CD8-positive, alpha-beta memory T cell (primary cell): Measurements from ENCODE around the gene NMB. TPM values are rescaled to one million over a fixed set of nuclear protein-coding genes. Genes with fewer than 3 reads are reported as not detected.

Experiments
- CTCF ChIA-PET: fragments of 350-600 bp; sonication (Branson Sonifier 250); formaldehyde crosslinking; loops from one replicate; lab custom pipeline; 2021; ENCODE audit warnings: antibody characterized with exemption; lab: Charles Lee
- POLR2A ChIA-PET: fragments of 350-600 bp; sonication (Branson Sonifier 250); formaldehyde crosslinking; loops from one replicate; lab custom pipeline; 2021; ENCODE audit warnings: antibody characterized with exemption; lab: Charles Lee
- DNase-seq, 5 donors: peaks; one replicate each; pipeline versions ENCODE4 v3.0.0 to v3.0.0-alpha.2; 2020 to 2022; ENCODE audit warnings: mixed read lengths in 1 of 5
- H3K27ac ChIP-seq: one replicate; pipeline ENCODE4 v1.7.0; 2013; ENCODE audit warnings: low read depth, mild to moderate bottlenecking, low read length, moderate library complexity
- H3K27me3 ChIP-seq: 2 replicates; pipeline ENCODE4 v1.7.0; 2013; ENCODE audit warnings: low read length, mild to moderate bottlenecking; ENCODE audit not compliant: insufficient read depth, poor library complexity, severe bottlenecking
- H3K36me3 ChIP-seq: 2 replicates; pipeline ENCODE4 v1.7.0; 2013; ENCODE audit warnings: mild to moderate bottlenecking, low read length, moderate library complexity; ENCODE audit not compliant: insufficient read depth
- H3K4me1 ChIP-seq: 2 replicates; pipeline ENCODE4 v1.7.0; 2013; ENCODE audit warnings: mild to moderate bottlenecking, low read length, moderate library complexity; ENCODE audit not compliant: insufficient read depth
- H3K4me3 ChIP-seq: 2 replicates; pipeline ENCODE4 v1.7.0; 2013; ENCODE audit warnings: mild to moderate bottlenecking, low read length
- H3K9me3 ChIP-seq: 2 replicates; pipeline ENCODE4 v1.7.0; 2013; ENCODE audit warnings: mild to moderate bottlenecking, low read length
- H3K27ac Mint-ChIP-seq, 8 donors: one replicate each; pipeline ENCODE4 v1.8.0; 2020 to 2021; ENCODE audit warnings: mixed read lengths in 8 of 8, mild to moderate bottlenecking in 6 of 8, inconsistent platforms in 3 of 8, moderate library complexity in 3 of 8
- H3K27me3 Mint-ChIP-seq, 2 donors: one replicate each; pipeline ENCODE4 v1.8.0; 2020 to 2021; ENCODE audit warnings: mixed read lengths in 2 of 2, mild to moderate bottlenecking in 1 of 2, moderate library complexity in 1 of 2
- H3K36me3 Mint-ChIP-seq, 3 donors: one replicate each; pipeline ENCODE4 v1.8.0; 2020 to 2021; ENCODE audit warnings: mixed read lengths in 3 of 3, inconsistent platforms in 1 of 3, mild to moderate bottlenecking in 1 of 3
- H3K4me1 Mint-ChIP-seq, 3 donors: one replicate each; pipeline ENCODE4 v1.8.0; 2020 to 2021; ENCODE audit warnings: mixed read lengths in 3 of 3, inconsistent platforms in 1 of 3, mild to moderate bottlenecking in 1 of 3
- H3K4me3 Mint-ChIP-seq, 7 donors: one replicate each; pipeline ENCODE4 v1.8.0; 2020 to 2021; ENCODE audit warnings: mixed read lengths in 7 of 7, mild to moderate bottlenecking in 6 of 7, moderate library complexity in 4 of 7, inconsistent platforms in 2 of 7
- H3K9me3 Mint-ChIP-seq, 5 donors: one replicate each; pipeline ENCODE4 v1.8.0; 2020 to 2022; ENCODE audit warnings: mixed read lengths in 5 of 5, mild to moderate bottlenecking in 3 of 5, moderate library complexity in 2 of 5, inconsistent platforms in 1 of 5
- polyA plus RNA-seq: library from polyadenylated mRNA; unstranded; fragments of 300-500 nt; fragmentation: Illumina TruSeq; gene quantifications from one replicate; pipeline ENCODE4 v1.2.3, GENCODE V29; 2021
- total RNA-seq, 2 experiments: library from RNA; stranded (reverse); gene quantifications; one replicate each; pipeline ENCODE4 v1.2.3, GENCODE V29; 2021

The NMB gene
- total and polyA plus RNA-seq, 3 experiments from 2014 or later = 3.6 to 5.2 (median 3.9) TPM

DNA sequence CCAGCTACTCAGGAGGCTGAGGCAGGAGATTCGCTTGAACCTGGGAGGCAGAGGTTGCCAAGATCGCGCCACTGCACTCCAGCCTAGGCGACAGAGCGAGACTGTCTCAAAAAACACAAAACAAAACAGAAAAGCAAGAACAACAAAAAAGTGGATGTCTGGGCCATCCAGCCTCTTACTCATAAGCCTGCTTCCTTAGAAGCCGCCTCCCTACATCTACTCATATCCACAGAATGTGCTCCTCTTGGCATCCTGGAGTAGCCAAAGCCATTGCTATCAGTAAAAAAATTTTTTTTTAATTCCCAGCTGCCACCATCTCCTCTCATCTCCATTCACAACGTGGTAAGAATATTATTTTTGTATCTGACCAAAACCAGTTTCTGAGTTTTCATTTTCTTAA, 46.4 kb downstream of the NMB start:
- Histone ChIP-seq H3K36me3 (no peaks in the 10 kb centered on the region), H3K4me1 (no peaks in the 10 kb centered on the region), H3K27me3 (no peaks in the 10 kb centered on the region), H3K4me3 (no peak overlapping the region), H3K9me3 (no peaks in the 10 kb centered on the region), H3K27ac (no peak overlapping the region)
- H3K36me3 Mint-ChIP-seq = peaks cover 0 to 47% (median 16%) of the 10 kb centered on the region in 3 donors
- DNase-seq = no peak
- POLR2A ChIA-PET = no interaction called here
- CTCF ChIA-PET = no interaction called here
- H3K4me1 Mint-ChIP-seq = peaks cover 13 to 30% (median 17%) of the 10 kb centered on the region in 3 donors
- peak overlapping the region in 2 of 8 donors; percentile 2 to 5 for H3K27ac Mint-ChIP-seq
- no peaks in the 10 kb centered on the region for H3K9me3 Mint-ChIP-seq
- H3K4me3 Mint-ChIP-seq = no peak overlapping the region
- no peaks in the 10 kb centered on the region for H3K27me3 Mint-ChIP-seq

DNA sequence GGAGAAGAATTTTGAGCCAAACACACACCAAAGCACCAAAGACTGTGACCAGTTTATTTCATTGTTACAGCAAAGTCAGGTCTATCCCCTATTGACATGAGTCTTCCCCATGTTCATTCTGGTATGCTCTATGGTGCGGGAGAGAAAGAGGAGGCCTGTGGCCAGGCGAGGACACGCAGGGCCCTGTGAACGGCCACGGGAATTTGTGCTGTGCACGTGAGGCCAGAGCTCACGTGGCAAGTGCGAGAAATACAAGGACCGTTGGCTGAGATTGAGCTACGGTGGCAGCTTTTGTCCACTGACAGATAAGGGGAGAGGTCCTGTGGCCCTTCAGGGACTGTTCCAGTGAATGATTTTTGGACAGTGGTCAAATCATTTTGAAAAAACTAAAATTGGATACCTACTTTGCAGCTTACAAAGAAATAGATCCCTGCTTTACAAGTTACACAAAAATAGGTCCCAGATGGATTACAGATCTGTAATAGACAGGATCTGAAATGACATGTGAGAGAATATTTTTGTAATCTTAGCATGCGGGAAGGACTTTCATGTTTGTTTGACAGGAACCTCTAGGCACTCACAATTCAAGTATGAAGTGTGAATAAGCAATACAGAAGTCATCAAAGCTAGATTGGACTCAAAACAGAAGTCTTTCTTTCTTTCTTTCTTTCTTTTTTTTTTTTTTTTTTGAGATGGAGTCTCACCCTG, 48.0 kb downstream of the NMB start:
- peaks cover 28 to 44% (median 32%) of the 10 kb centered on the region in 3 donors for H3K4me1 Mint-ChIP-seq
- no peaks in the 10 kb centered on the region for H3K27me3 ChIP-seq
- no peak overlapping the region for H3K27ac ChIP-seq
- H3K4me3 Mint-ChIP-seq = no peak overlapping the region
- CTCF ChIA-PET = interaction anchor here (1.0 to 1.3 kb wide), 3 partner anchors 11 to 39 kb away, joined by 3 read pairs; no protein-coding TSS in a partner anchor
- no peaks in the 10 kb centered on the region for H3K9me3 Mint-ChIP-seq
- DNase-seq = no peak
- H3K36me3 Mint-ChIP-seq = peaks cover 3 to 54% (median 18%) of the 10 kb centered on the region in 3 donors
- H3K4me1 ChIP-seq = peaks cover 13% of the 10 kb centered on the region
- H3K9me3 ChIP-seq = no peaks in the 10 kb centered on the region
- H3K4me3 ChIP-seq = no peak overlapping the region
- H3K27me3 Mint-ChIP-seq = no peaks in the 10 kb centered on the region
- H3K27ac Mint-ChIP-seq = peak overlapping the region in 1 of 8 donors; percentile 75
- H3K36me3 ChIP-seq = no peaks in the 10 kb centered on the region
- POLR2A ChIA-PET = no interaction called here

DNA sequence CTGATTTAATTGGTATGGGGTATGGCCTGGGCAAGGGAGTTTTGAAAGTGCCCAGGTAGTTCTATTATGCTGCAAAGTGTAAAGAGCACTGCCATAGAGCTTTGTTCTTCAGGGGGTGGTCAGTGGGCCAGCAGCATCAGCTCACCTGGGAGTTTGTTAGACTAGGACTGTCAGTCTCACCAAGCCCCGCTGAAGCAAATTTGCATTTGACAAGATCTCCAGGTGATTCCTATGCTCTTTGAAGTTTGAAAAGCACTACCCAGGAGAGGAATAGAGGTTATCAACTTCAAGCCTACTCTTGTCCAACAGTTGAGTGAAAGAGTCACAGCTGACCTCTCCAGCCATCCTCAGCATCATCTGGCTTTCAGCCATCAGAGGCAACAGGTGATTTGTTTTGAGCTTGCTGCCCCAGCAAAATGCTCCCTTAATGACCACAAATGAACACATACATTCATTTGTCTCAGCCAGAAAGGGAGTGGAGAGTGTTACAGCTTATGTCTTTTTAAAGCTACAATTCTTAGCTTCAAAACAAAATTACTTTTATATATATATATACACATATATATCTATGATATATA, 49.2 kb downstream of the NMB start:
- no peaks in the 10 kb centered on the region for H3K9me3 Mint-ChIP-seq
- Histone ChIP-seq H3K27ac (no peak overlapping the region), H3K36me3 (no peaks in the 10 kb centered on the region), H3K9me3 (no peaks in the 10 kb centered on the region), H3K27me3 (no peaks in the 10 kb centered on the region), H3K4me3 (no peak overlapping the region), H3K4me1 (peaks cover 20% of the 10 kb centered on the region)
- POLR2A ChIA-PET = interaction anchor here (0.5 to 0.8 kb wide), 2 partner anchors 13 to 37 kb away, joined by 3 to 4 read pairs; no protein-coding TSS in a partner anchor
- peak overlapping the region in 1 of 7 donors; percentile 69 for H3K4me3 Mint-ChIP-seq
- no peak for DNase-seq
- CTCF ChIA-PET = interaction anchor here (1.0 to 1.4 kb wide), 2 partner anchors 9 to 29 kb away, joined by 3 read pairs; no protein-coding TSS in a partner anchor
- H3K27me3 Mint-ChIP-seq = no peaks in the 10 kb centered on the region
- peaks cover 37 to 55% (median 40%) of the 10 kb centered on the region in 3 donors for H3K4me1 Mint-ChIP-seq
- peak overlapping the region in 1 of 8 donors; percentile 59 for H3K27ac Mint-ChIP-seq
- H3K36me3 Mint-ChIP-seq = peaks cover 3 to 57% (median 15%) of the 10 kb centered on the region in 3 donors

DNA sequence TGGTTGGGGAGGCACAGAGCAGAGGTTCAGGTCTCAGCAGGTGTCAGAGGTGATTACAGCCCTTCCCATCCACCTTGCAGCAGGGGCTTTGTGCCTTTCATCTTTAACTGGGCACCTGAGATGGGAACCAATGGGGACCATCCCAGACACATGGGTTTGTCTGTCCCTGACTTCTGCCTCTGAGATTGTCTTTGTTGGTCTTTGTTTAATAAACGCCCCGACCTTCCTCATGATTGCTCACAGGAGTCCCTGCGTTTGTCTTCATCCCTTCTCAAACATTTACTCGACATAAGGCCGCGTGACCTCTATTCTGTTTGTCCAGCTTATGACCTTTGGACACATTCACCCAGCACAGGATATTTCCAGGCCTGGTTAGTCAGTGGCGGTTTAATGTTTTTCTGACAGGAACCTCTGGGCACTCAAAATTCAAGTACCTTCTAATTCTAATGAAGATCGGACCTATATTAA, 51.3 kb downstream of the NMB start:
- peaks cover 20% of the 10 kb centered on the region for H3K4me1 ChIP-seq
- Mint-ChIP-seq H3K27me3 (no peaks in the 10 kb centered on the region), H3K27ac (peak overlapping the region in 4 of 8 donors; percentile 1 to 51 (median 42)), H3K4me3 (no peak overlapping the region), H3K9me3 (no peaks in the 10 kb centered on the region), H3K4me1 (peaks cover 46 to 65% (median 52%) of the 10 kb centered on the region in 3 donors), H3K36me3 (peaks cover 3 to 52% (median 12%) of the 10 kb centered on the region in 3 donors)
- no peaks in the 10 kb centered on the region for H3K9me3 ChIP-seq
- H3K27me3 ChIP-seq = no peaks in the 10 kb centered on the region
- no peaks in the 10 kb centered on the region for H3K36me3 ChIP-seq
- no peak overlapping the region for H3K27ac ChIP-seq
- DNase-seq = no peak
- POLR2A ChIA-PET = no interaction called here
- CTCF ChIA-PET = no interaction called here
- no peak overlapping the region for H3K4me3 ChIP-seq

DNA sequence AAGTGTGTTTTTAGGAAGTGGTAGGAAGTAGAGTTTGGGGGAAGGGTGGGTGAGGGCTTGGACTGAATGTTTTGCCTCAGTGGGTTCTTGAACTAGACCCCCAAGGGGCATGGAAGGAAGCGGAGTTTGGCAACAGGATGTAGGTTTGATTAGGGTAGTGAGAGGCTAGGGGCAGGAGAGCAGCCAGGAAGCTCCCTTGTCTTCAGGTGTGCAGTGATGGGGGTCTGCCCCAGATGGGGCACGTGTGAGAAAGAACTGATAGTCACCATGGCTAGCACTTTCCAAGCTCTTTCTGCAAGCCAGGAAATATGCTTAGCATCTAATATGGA, 52.5 kb downstream of the NMB start:
- peaks cover 3 to 56% (median 12%) of the 10 kb centered on the region in 3 donors for H3K36me3 Mint-ChIP-seq
- no peaks in the 10 kb centered on the region for H3K27me3 Mint-ChIP-seq
- H3K4me1 Mint-ChIP-seq = peaks cover 50 to 71% (median 60%) of the 10 kb centered on the region in 3 donors
- no peaks in the 10 kb centered on the region for H3K36me3 ChIP-seq
- ChIA-PET POLR2A (interaction anchor here (0.6 to 1.3 kb wide), 4 partner anchors 9 to 26 kb away, joined by 3 to 4 read pairs (median 4); no protein-coding TSS in a partner anchor), CTCF (interaction anchor here (0.7 to 2.0 kb wide), 6 partner anchors 10 to 111 kb away, joined by 3 to 7 read pairs (median 4); partner anchors contain the start of genes SEC11A and WDR73)
- no peaks in the 10 kb centered on the region for H3K9me3 Mint-ChIP-seq
- H3K9me3 ChIP-seq = no peaks in the 10 kb centered on the region
- H3K27me3 ChIP-seq = no peaks in the 10 kb centered on the region
- peak overlapping the region; percentile 5 to 86 (median 75) for H3K4me3 Mint-ChIP-seq
- peak overlapping the region; percentile 15 to 96 (median 84) for H3K27ac Mint-ChIP-seq
- no peak overlapping the region for H3K4me3 ChIP-seq
- no peak for DNase-seq
- H3K27ac ChIP-seq = peak overlapping the region; percentile 35
- H3K4me1 ChIP-seq = peaks cover 20% of the 10 kb centered on the region

Other genes starting within 250 kb of the NMB start
- 10 to 100 TPM; 13.5 to 14.3 TPM for gene ZSCAN2, start 57.2 kb downstream of the NMB start, total RNA-seq
- 6.0 TPM for gene ZSCAN2, start 57.2 kb downstream of the NMB start, polyA plus RNA-seq
- 10 to 100 TPM; 26.7 to 27.7 TPM for gene WDR73, start 3.9 kb downstream of the NMB start, total RNA-seq
- 14.8 TPM for gene WDR73, start 3.9 kb downstream of the NMB start, polyA plus RNA-seq
- 100 to 1,000 TPM; 132 to 133 TPM for gene SEC11A, start 57.9 kb upstream of the NMB start, total RNA-seq
- 134 TPM for gene SEC11A, start 57.9 kb upstream of the NMB start, polyA plus RNA-seq
- gene ZNF592, start 90.4 kb upstream of the NMB start, total RNA-seq = 10 to 100 TPM; 31.2 to 33.1 TPM
- 10.4 TPM for gene ZNF592, start 90.4 kb upstream of the NMB start, polyA plus RNA-seq
- gene ALPK3, start 159.2 kb upstream of the NMB start, total RNA-seq = under 1 TPM; 0.07 to 0.18 TPM
- gene ALPK3, start 159.2 kb upstream of the NMB start, polyA plus RNA-seq = 0.03 TPM
- not detected for gene SLC28A1, start 226.5 kb upstream of the NMB start, total RNA-seq
- gene SLC28A1, start 226.5 kb upstream of the NMB start, polyA plus RNA-seq = not detected